Mucosa of descending colon (tissue), 3 donors: ENCODE data around the gene FAM78A. TPM values are rescaled to one million over a fixed set of nuclear protein-coding genes. Genes with fewer than 3 reads are reported as not detected.

ENCODE experiments used
- ATAC-seq: fragments of 200-7000 bp; cut with Tn5 transposase; one replicate; pipeline ENCODE4 v1.9.1; 2020; ENCODE audit warnings: mild to moderate bottlenecking, moderate library complexity
- DNase-seq, 3 donors: peaks; one replicate each; pipeline ENCODE4 v3.0.0-alpha.2; 2020
- H3K36me3 ChIP-seq: fragments of 200-600 bp; one replicate; pipeline ENCODE4 v1.8.0; 2021; ENCODE audit warnings: low read depth, mild to moderate bottlenecking
- H3K4me1 ChIP-seq: fragments of 200-600 bp; one replicate; pipeline ENCODE4 v1.8.0; 2021; ENCODE audit warnings: low read depth, mild to moderate bottlenecking
- H3K4me3 ChIP-seq: fragments of 200-600 bp; one replicate; pipeline ENCODE4 v1.8.0; 2021; ENCODE audit warnings: mild to moderate bottlenecking
- H3K9me3 ChIP-seq: fragments of 200-600 bp; one replicate; pipeline ENCODE4 v1.8.0; 2021; ENCODE audit warnings: mild to moderate bottlenecking
- CTCF ChIP-seq: fragments of 200-600 bp; IDR thresholded peaks from one replicate; pipeline ENCODE4 v1.8.0; 2022; ENCODE audit warnings: antibody characterized with exemption, mild to moderate bottlenecking
- intact Hi-C, 2 donors: fragments of 100-400 bp; cut with DNase I in 1 of 2; cut with micrococcal nuclease in 1 of 2; formaldehyde crosslinking; loops; one replicate each; pipeline versions ENCODE4 v1.11.0 to v1.11.1; 2022; cut with DNase I, micrococcal nuclease
- total RNA-seq, 3 donors: library from RNA; stranded (reverse); fragmentation: NEBNext Ultra II Directional in 2 of 3; extraction: Animal tissue kit (Norgen Biotek cat#: 25700) in 2 of 3; gene quantifications; one replicate each; pipeline versions ENCODE4 v1.2.1 to v1.2.4, GENCODE V29; 2021 to 2023
- donor health status: DM: no; HTN: no; CAD: no; lungs with moderate emphysema.
- donor health status: DM: no; HTN: no; CAD: no.
- donor health status: DM: no; HTN: yes; CAD: no.

FAM78A gene
- total RNA-seq, 3 donors from 2014 or later = 1.4 to 3.9 (median 2.9) TPM

- no peaks in the 10 kb centered on the region for H3K4me1 ChIP-seq
- H3K4me3 ChIP-seq = no peak overlapping the region
- H3K9me3 ChIP-seq = no peaks in the 10 kb centered on the region
- DNase-seq = no peak
- no peaks in the 10 kb centered on the region for H3K36me3 ChIP-seq
- TF ChIP-seq CTCF = no peak
- intact Hi-C loops = no loop called here
- no peak for ATAC-seq
These were observed 22.5 kb upstream of the FAM78A start for GRCh38 chr9:131298816-131299215.

GRCh38 chr9:131298341-131298740, 22.0 kb upstream of the FAM78A start:
- H3K4me3 ChIP-seq = no peak overlapping the region
- no peaks in the 10 kb centered on the region for H3K9me3 ChIP-seq
- ATAC-seq = no peak
- H3K4me1 ChIP-seq = no peaks in the 10 kb centered on the region
- intact Hi-C loops = no loop called here
- H3K36me3 ChIP-seq = no peaks in the 10 kb centered on the region
- no peak for TF ChIP-seq CTCF
- DNase-seq = no peak

- no peak for ATAC-seq
- TF ChIP-seq CTCF = no peak
- no peaks in the 10 kb centered on the region for H3K4me1 ChIP-seq
- intact Hi-C loops = no loop called here
- DNase-seq = no peak
- no peaks in the 10 kb centered on the region for H3K9me3 ChIP-seq
- no peaks in the 10 kb centered on the region for H3K36me3 ChIP-seq
- no peak overlapping the region for H3K4me3 ChIP-seq
These were observed 21.6 kb upstream of the FAM78A start for GRCh38 chr9:131297903-131298302.

GRCh38 chr9:131296906-131297500, 20.7 kb upstream of the FAM78A start:
- TF ChIP-seq CTCF = no peak
- Histone ChIP-seq H3K9me3 (no peaks in the 10 kb centered on the region), H3K4me1 (no peaks in the 10 kb centered on the region), H3K36me3 (no peaks in the 10 kb centered on the region), H3K4me3 (no peak overlapping the region)
- DNase-seq = no peak
- intact Hi-C loops = no loop called here
- no peak for ATAC-seq

GRCh38 chr9:131296460-131296859, 20.1 kb upstream of the FAM78A start:
- TF ChIP-seq CTCF = no peak
- H3K9me3 ChIP-seq = no peaks in the 10 kb centered on the region
- intact Hi-C loops = no loop called here
- no peaks in the 10 kb centered on the region for H3K4me1 ChIP-seq
- H3K4me3 ChIP-seq = no peak overlapping the region
- DNase-seq = no peak
- ATAC-seq = no peak
- no peaks in the 10 kb centered on the region for H3K36me3 ChIP-seq

GRCh38 chr9:131292937-131293336, 16.6 kb upstream of the FAM78A start:
- ATAC-seq (no peak), DNase-seq (no peak)
- Histone ChIP-seq H3K36me3 (no peaks in the 10 kb centered on the region), H3K4me3 (no peak overlapping the region), H3K4me1 (no peaks in the 10 kb centered on the region), H3K9me3 (no peaks in the 10 kb centered on the region)
- intact Hi-C loops = no loop called here
- no peak for TF ChIP-seq CTCF
